T-helper 1 cell (primary cell): Measurements from ENCODE around the gene PHACTR3.
"Not testable (repeated sequence)": the region's sequence is repeated elsewhere in the genome, so short reads cannot be mapped to it uniquely, and the experiment has no call there.

Experiments
- DNase-seq, 5 donors: peaks; one replicate each; pipeline ENCODE4 v3.0.0-alpha.2; 2012 to 2020

The PHACTR3 gene

GRCh38 chr20:59832406-59833363 lies 228.3 kb downstream of the PHACTR3 start:
- DNase-seq, result no peak

DNA sequence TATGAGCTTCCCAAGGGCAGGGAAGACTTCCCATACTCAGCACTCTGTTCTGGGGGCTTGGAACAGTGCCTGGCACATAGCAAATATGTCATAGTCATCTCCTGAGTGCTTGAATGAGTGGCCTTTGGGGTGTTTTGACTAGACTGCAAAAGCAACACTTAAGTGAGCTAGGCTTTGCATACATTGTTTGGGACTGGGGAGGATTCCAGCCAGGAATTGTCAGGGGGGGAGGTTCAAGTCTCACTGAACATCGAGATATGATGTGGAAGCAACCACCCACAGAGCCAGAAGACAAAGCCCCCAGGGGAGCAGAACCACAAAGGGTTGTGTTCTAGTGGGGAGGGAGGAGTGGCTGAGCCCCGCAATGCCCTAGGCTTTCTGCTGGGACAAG lies 230.7 kb downstream of the PHACTR3 start:
- DNase-seq, result no peak

- no peak for DNase-seq
Observed at GRCh38 chr20:59835448-59836395, 231.4 kb downstream of the PHACTR3 start.

DNA sequence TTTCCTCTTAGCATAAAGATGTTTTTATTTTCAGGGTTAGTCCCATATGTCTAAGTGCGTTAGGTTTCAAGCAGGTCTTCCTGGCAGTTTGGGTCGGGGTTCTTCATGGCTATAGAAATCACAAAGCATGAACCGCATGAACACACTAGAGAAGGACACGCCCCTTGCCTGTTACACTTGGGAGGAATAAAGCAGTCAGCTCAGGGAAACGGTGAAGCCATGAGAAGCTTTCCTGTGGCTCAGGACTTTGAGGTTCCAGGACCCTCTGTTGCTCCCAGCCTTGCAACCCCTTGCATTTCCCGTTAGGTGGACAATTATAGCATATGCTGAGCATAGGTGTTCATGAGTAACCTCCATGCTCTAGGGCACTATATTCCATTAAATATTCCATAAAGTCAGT lies 232.4 kb downstream of the PHACTR3 start:
- no peak for DNase-seq

DNA sequence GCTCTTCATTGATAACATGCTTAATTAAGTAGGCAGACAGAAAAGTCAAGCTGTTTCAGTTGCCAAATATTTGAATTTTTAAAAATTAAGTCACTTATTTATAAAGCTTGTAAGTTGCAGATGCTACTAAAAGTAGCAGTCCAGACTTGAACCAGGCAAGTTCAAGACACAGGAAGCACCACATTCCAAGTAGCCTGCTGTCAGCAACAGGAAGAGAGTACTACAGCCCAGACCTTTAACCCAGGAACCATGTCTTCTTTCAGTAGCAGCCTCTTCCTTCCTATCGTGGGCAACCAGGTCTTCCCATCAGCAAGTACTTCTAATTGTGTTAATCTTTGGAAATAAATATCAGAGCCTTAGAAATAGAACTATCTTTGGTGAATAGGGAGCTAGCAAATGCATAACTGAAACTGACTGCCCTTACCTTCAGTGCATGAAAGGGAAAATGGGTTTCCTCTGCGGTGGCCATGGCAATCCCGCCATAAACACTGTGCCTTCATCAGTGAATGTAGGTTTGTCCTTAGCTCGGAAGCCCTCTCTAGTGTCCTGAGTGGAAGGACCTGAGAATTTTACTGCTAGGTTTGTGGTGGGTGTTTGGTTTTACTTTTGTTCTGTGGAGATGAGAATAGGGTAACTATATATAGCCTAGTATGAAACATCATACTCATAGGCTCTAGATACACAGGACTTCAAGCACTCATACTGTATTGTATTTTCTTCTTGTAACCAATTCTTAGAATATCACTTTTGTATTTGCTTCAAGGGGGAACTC lies 233.5 kb downstream of the PHACTR3 start:
- no peak for DNase-seq

- no peak for DNase-seq
Observed at GRCh38 chr20:59839400-59839799, 235.1 kb downstream of the PHACTR3 start.

DNA sequence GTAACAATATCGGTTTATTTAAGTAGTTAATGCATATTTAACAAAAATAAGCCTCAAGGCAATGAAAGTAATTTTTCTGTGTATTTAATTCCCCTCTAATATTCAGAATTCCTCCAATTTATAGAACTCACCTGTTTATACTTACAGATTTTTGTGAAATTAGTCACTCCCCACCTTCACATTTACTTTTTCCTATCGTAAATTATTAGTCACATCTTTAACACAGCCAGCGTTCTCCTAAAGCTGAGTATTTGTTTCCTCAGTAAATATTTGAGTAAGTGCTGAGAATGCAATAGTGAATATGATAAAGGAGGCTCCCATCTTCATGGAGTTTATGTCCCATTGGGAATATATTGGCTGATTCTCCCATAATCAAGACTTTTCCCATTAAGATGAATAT lies 241.1 kb downstream of the PHACTR3 start:
- no peak for DNase-seq

GRCh38 chr20:59848182-59848581 lies 243.8 kb downstream of the PHACTR3 start:
- no peak for DNase-seq

- peak in 1 of 5 donors; percentile 13 for DNase-seq
Observed at GRCh38 chr20:59850018-59850641, 245.8 kb downstream of the PHACTR3 start.

DNA sequence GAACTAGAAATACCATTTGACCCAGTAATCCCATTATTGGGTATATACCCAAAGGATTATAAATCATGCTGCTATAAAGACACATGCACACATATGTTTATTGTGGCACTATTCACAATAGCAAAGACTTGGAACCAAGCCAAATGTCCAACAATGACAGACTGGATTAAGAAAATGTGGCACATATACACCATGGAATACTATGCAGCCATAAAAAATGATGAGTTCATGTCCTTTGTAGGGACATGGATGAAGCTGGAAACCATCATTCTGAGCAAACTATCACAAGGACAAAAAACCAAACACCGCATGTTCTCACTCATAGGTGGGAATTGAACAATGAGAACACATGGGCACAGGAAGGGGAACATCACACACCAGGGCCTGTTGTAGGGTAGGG lies 252.2 kb downstream of the PHACTR3 start:
- not testable (repeated sequence) for DNase-seq

DNA sequence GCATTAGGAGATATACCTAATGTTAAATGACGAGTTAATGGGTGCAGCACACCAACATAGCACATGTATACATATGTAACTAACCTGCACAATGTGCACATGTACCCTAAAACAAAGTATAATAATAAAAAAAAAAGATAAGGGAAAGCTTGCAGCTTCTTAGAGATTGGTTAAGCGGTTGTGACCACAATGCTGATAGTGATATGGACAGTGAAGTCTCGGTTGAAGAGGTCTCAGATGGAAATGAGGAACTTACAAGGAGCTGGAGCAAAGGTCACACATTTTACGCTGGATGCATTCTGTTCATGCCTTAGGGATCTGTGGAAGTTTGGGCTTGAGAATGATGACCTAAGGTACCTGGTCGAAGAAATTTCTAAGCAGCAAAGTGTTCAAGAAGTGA lies 252.6 kb downstream of the PHACTR3 start:
- not testable (repeated sequence) for DNase-seq

GRCh38 chr20:59857966-59858365 lies 253.6 kb downstream of the PHACTR3 start:
- no peak for DNase-seq

- no peak for DNase-seq
Observed at GRCh38 chr20:59858425-59858824, 254.1 kb downstream of the PHACTR3 start.

GRCh38 chr20:59861401-59861800 lies 257.1 kb downstream of the PHACTR3 start:
- no peak for DNase-seq

- no peak for DNase-seq
Observed at GRCh38 chr20:59863058-59863457, 258.7 kb downstream of the PHACTR3 start.

DNA sequence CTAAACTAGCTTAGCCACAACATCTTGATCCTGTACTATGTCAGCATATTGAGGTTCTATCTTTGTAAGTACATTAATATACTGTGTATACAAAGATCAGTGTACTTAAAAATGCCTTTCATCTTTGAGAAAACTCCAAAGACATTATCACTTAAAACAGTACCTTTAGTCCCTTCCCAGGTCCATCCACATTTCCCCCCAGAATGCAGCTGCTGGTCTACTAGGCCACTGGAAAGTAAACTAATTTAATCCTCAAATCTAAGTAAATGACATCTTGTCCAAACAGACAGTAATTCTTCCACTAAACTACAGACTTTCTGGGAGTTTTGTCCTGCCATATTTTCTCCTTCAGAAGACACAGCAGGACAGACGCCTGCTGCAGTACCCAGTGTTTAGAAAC lies 260.4 kb downstream of the PHACTR3 start:
- DNase-seq, result no peak

DNA sequence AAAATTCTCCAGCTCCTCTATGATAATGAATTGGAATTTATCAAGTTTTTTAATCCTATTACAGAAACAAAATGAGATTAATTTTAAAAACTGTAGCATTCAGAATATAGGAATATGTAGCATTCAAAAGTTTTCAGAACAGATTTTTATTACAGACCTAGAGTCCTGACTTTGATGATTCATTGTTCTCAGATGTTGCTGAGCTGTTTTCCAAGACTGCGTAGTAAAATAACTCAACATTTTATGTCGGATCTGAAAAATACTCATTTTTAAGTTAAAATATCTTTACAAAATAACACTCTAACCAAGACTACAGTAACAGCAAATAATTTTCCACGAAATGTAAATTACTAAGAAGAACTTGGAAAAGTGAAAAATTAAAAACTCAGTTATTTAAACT lies 262.0 kb downstream of the PHACTR3 start:
- DNase-seq, result no peak

- no peak for DNase-seq
Observed at GRCh38 chr20:59871096-59871495, 266.8 kb downstream of the PHACTR3 start.

GRCh38 chr20:59873409-59873808 lies 269.1 kb downstream of the PHACTR3 start:
- DNase-seq, result no peak

DNA sequence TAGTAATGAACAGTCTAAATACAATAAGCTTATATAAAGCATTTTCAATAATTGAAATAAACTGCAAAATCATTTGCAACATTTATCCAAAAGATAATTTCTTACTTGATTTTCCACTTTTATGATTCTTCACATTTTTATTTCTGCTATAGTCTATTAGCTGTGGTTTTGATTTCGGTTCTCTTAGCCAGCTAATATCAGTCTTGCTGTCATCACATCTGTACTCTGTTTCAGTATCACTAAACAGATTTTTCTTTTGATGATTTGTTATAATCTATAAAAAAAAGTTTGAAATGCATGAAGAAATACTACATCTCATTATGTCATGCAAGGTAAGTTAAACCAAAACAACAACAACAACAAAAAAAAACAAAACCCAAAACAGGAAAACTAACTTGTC lies 275.9 kb downstream of the PHACTR3 start:
- no peak for DNase-seq

DNA sequence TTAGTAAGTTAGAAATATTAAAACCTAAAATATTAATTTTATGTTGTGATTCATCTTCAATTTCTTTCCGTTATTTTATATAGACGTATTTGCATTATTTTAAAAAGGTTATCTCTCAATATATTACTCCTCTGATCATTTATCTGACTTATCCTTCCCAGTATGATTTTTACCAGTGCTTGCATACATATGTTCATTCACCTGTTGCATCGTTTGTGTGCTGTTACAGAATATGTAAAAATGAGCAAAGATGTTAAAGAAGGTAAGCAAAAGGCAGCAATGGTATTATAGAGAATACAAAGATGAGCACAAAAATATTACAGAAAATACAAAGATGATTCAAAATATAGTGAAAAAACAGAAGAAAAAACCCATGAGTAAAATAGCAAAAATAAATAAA lies 280.2 kb downstream of the PHACTR3 start:
- no peak for DNase-seq

- DNase-seq, result no peak
Observed at GRCh38 chr20:59888050-59888449, 283.7 kb downstream of the PHACTR3 start.
